GM18499 (cell line): Measurements from ENCODE around the gene CCBE1.

Experiments
- ATAC-seq: cut with Tn5 transposase; IDR thresholded peaks from one replicate; pipeline ENCODE4 v1.9.1; 2021; ENCODE audit warnings: moderate number of reproducible peaks; ENCODE audit not compliant: insufficient read depth, unreplicated experiment

Gene CCBE1

GRCh38 chr18:59627414-59627813 is 69.8 kb downstream of the CCBE1 start:
- ATAC-seq, result no peak

GRCh38 chr18:59624369-59624765 is 72.9 kb downstream of the CCBE1 start:
- no peak for ATAC-seq

GRCh38 chr18:59623456-59624368 is 73.5 kb downstream of the CCBE1 start:
- no peak for ATAC-seq

- no peak for ATAC-seq
Measured at GRCh38 chr18:59621027-59621426, 76.2 kb downstream of the CCBE1 start.

- ATAC-seq, result no peak
Measured at GRCh38 chr18:59620381-59620780, 76.8 kb downstream of the CCBE1 start.

- ATAC-seq, result no peak
Measured at GRCh38 chr18:59619816-59620215, 77.4 kb downstream of the CCBE1 start.

GRCh38 chr18:59617468-59617932 is 79.7 kb downstream of the CCBE1 start:
- no peak for ATAC-seq

- ATAC-seq, result no peak
Measured at GRCh38 chr18:59616501-59616900, 80.7 kb downstream of the CCBE1 start.

GRCh38 chr18:59613903-59614302 is 83.3 kb downstream of the CCBE1 start:
- ATAC-seq, result no peak

GRCh38 chr18:59612381-59612780 is 84.8 kb downstream of the CCBE1 start:
- ATAC-seq, result no peak

- ATAC-seq, result no peak
Measured at GRCh38 chr18:59610546-59611140, 86.6 kb downstream of the CCBE1 start.

- ATAC-seq, result no peak
Measured at GRCh38 chr18:59609654-59610053, 87.6 kb downstream of the CCBE1 start.

- ATAC-seq, result no peak
Measured at GRCh38 chr18:59607471-59607870, 89.8 kb downstream of the CCBE1 start.

- ATAC-seq, result no peak
Measured at GRCh38 chr18:59607078-59607379, 90.2 kb downstream of the CCBE1 start.

GRCh38 chr18:59606193-59607077 is 90.8 kb downstream of the CCBE1 start:
- no peak for ATAC-seq

GRCh38 chr18:59605633-59606192 is 91.5 kb downstream of the CCBE1 start:
- ATAC-seq, result no peak

- no peak for ATAC-seq
Measured at GRCh38 chr18:59604877-59605276, 92.3 kb downstream of the CCBE1 start.

GRCh38 chr18:59597049-59597448 is 100.2 kb downstream of the CCBE1 start:
- ATAC-seq, result no peak

- no peak for ATAC-seq
Measured at GRCh38 chr18:59593291-59593717, 103.9 kb downstream of the CCBE1 start.

- no peak for ATAC-seq
Measured at GRCh38 chr18:59592624-59593023, 104.6 kb downstream of the CCBE1 start.
